H9 (cell line): ENCODE results near the gene ARMC2. TPM values are rescaled to one million over a fixed set of nuclear protein-coding genes. Genes with fewer than 3 reads are reported as not detected.

Experiments
- DNase-seq: peaks from one replicate; pipeline ENCODE4 v3.0.0-alpha.2; 2017
- H2AFZ ChIP-seq: one replicate; pipeline ENCODE4 v1.6.1; 2013; ENCODE audit warnings: mild to moderate bottlenecking, low read length, control low read depth, moderate library complexity
- H2AK5ac ChIP-seq: 2 replicates; pipeline ENCODE4 v1.6.1; 2013; ENCODE audit warnings: low read length, control low read depth, mixed read lengths; ENCODE audit not compliant: insufficient read length
- H2BK120ac ChIP-seq: one replicate; pipeline ENCODE4 v1.6.1; 2013; ENCODE audit warnings: low read depth, mild to moderate bottlenecking, low read length, control low read depth, inconsistent platforms; ENCODE audit not compliant: poor library complexity, severe bottlenecking
- H2BK12ac ChIP-seq: 2 replicates; pipeline ENCODE4 v1.6.1; 2013; ENCODE audit warnings: low read length, control low read depth, mixed read lengths, low read depth; ENCODE audit not compliant: insufficient read length
- H2BK15ac ChIP-seq: 2 replicates; pipeline ENCODE4 v1.6.1; 2013; ENCODE audit warnings: low read depth, low read length, control low read depth
- H2BK20ac ChIP-seq: one replicate; pipeline ENCODE4 v1.6.1; 2013; ENCODE audit warnings: low read depth, mild to moderate bottlenecking, low read length, control low read depth, inconsistent platforms; ENCODE audit not compliant: poor library complexity, severe bottlenecking
- H2BK5ac ChIP-seq: 2 replicates; pipeline ENCODE4 v1.6.1; 2013; ENCODE audit warnings: low read length, control low read depth, mixed read lengths; ENCODE audit not compliant: insufficient read length
- H3K14ac ChIP-seq: 2 replicates; pipeline ENCODE4 v1.6.1; 2013; ENCODE audit warnings: low read length, control low read depth; ENCODE audit not compliant: insufficient read depth
- H3K18ac ChIP-seq: 2 replicates; pipeline ENCODE4 v1.6.1; 2013; ENCODE audit warnings: low read depth, mild to moderate bottlenecking, mixed read lengths, low read length, control low read depth; ENCODE audit not compliant: insufficient read length
- H3K23ac ChIP-seq: 2 replicates; pipeline ENCODE4 v1.6.1; 2013; ENCODE audit warnings: low read length, control low read depth, mixed read lengths, low read depth; ENCODE audit not compliant: insufficient read length
- H3K23me2 ChIP-seq: 2 replicates; pipeline ENCODE4 v1.6.1; 2013; ENCODE audit warnings: low read depth, mild to moderate bottlenecking, mixed read lengths, low read length, control low read depth; ENCODE audit not compliant: insufficient read length, poor library complexity, severe bottlenecking
- H3K27ac ChIP-seq: 2 replicates; pipeline ENCODE4 v1.5.1; 2013; ENCODE audit warnings: low read length, control low read depth, mixed read lengths, low read depth; ENCODE audit not compliant: insufficient read length
- H3K27me3 ChIP-seq: 2 replicates; pipeline ENCODE4 v1.6.1; 2013; ENCODE audit warnings: low read length, control low read depth, inconsistent platforms; ENCODE audit not compliant: insufficient read depth
- H3K4ac ChIP-seq: 2 replicates; pipeline ENCODE4 v1.6.1; 2013; ENCODE audit warnings: low read depth, mild to moderate bottlenecking, control low read depth, inconsistent platforms, low read length, moderate library complexity
- H3K4me1 ChIP-seq: 2 replicates; pipeline ENCODE4 v1.6.1; 2013; ENCODE audit warnings: low read length, control low read depth, inconsistent platforms; ENCODE audit not compliant: insufficient read depth
- H3K4me2 ChIP-seq: 2 replicates; pipeline ENCODE4 v1.6.1; 2013; ENCODE audit warnings: low read length, control low read depth, mixed read lengths; ENCODE audit not compliant: insufficient read length, insufficient read depth
- H3K56ac ChIP-seq: 2 replicates; pipeline ENCODE4 v1.6.1; 2013; ENCODE audit warnings: low read depth, mild to moderate bottlenecking, mixed read lengths, low read length, control low read depth; ENCODE audit not compliant: insufficient read length
- H3K79me1 ChIP-seq: 2 replicates; pipeline ENCODE4 v1.6.1; 2013; ENCODE audit warnings: low read depth, mild to moderate bottlenecking, moderate library complexity, low read length, control low read depth, inconsistent platforms; ENCODE audit not compliant: insufficient read depth, poor library complexity, severe bottlenecking
- H3K79me2 ChIP-seq: 2 replicates; pipeline ENCODE4 v1.6.1; 2013; ENCODE audit warnings: low read length, control low read depth, inconsistent platforms; ENCODE audit not compliant: insufficient read depth
- H3K9ac ChIP-seq: 2 replicates; pipeline ENCODE4 v1.6.1; 2013; ENCODE audit warnings: low read length, control low read depth, mixed read lengths; ENCODE audit not compliant: insufficient read length; ENCODE audit errors: extremely low read depth
- H3K9me3 ChIP-seq: one replicate; pipeline ENCODE4 v1.6.1; 2013; ENCODE audit warnings: low read depth, low read length, inconsistent platforms; ENCODE audit not compliant: control insufficient read depth
- H3T11ph ChIP-seq: one replicate; pipeline ENCODE4 v1.6.1; 2013; ENCODE audit warnings: mild to moderate bottlenecking, low read length, control low read depth, inconsistent platforms
- H4K20me1 ChIP-seq: one replicate; pipeline ENCODE4 v1.6.1; 2013; ENCODE audit not compliant: control insufficient read depth, insufficient read length, insufficient read depth
- H4K5ac ChIP-seq: 2 replicates; pipeline ENCODE4 v1.6.1; 2013; ENCODE audit warnings: low read depth, mild to moderate bottlenecking, mixed read lengths, low read length, control low read depth; ENCODE audit not compliant: insufficient read length
- H4K8ac ChIP-seq: replicated peaks from 2 replicates; pipeline ENCODE4 v1.6.1; 2013; ENCODE audit warnings: low read length, control low read depth, mixed read lengths, low read depth; ENCODE audit not compliant: insufficient read length
- H4K91ac ChIP-seq: 2 replicates; pipeline ENCODE4 v1.6.1; 2013; ENCODE audit warnings: low read depth, mild to moderate bottlenecking, moderate library complexity, mixed read lengths, low read length, control low read depth; ENCODE audit not compliant: insufficient read length
- H3K27ac Mint-ChIP-seq, 3 experiments: 2 replicates in 2 of 3; 3 replicates in 1 of 3; pipeline ENCODE4 v1.8.0; 2020 to 2021; ENCODE audit warnings: mixed read lengths in 3 of 3, mild to moderate bottlenecking in 1 of 3, moderate library complexity in 1 of 3
- H3K27me3 Mint-ChIP-seq: 2 replicates; pipeline ENCODE4 v1.8.0; 2021; ENCODE audit warnings: low read depth, mild to moderate bottlenecking, moderate library complexity, mixed read lengths
- H3K36me3 Mint-ChIP-seq, 3 experiments: 2 replicates in 2 of 3; 3 replicates in 1 of 3; pipeline ENCODE4 v1.8.0; 2020 to 2021; ENCODE audit warnings: low read depth in 3 of 3, mixed read lengths in 3 of 3; ENCODE audit not compliant: insufficient read depth in 1 of 3
- H3K4me1 Mint-ChIP-seq, 2 experiments: 2 replicates each; pipeline ENCODE4 v1.8.0; 2020; ENCODE audit warnings: mixed read lengths in 2 of 2
- H3K4me3 Mint-ChIP-seq, 2 experiments: 2 replicates in 1 of 2; 3 replicates in 1 of 2; pipeline ENCODE4 v1.8.0; 2020 to 2021; ENCODE audit warnings: mild to moderate bottlenecking in 2 of 2, mixed read lengths in 2 of 2, moderate library complexity in 1 of 2
- H3K9me3 Mint-ChIP-seq, 2 experiments: 2 replicates in 1 of 2; 3 replicates in 1 of 2; pipeline ENCODE4 v1.8.0; 2020; ENCODE audit warnings: mild to moderate bottlenecking in 2 of 2, mixed read lengths in 2 of 2, moderate library complexity in 1 of 2
- CTCF ChIP-seq: fragments of 200-600 bp; sonication (generic); conservative IDR thresholded peaks from 3 replicates; pipeline ENCODE4 v1.8.0; 2021; ENCODE audit warnings: antibody characterized with exemption, mild to moderate bottlenecking
- total RNA-seq: library from RNA; stranded (reverse); gene quantifications from 2 replicates; pipeline ENCODE4 v1.2.1, GENCODE V29; 2021

The ARMC2 gene
- total RNA-seq, 1 experiment from 2014 or later = 2.8 TPM

DNA sequence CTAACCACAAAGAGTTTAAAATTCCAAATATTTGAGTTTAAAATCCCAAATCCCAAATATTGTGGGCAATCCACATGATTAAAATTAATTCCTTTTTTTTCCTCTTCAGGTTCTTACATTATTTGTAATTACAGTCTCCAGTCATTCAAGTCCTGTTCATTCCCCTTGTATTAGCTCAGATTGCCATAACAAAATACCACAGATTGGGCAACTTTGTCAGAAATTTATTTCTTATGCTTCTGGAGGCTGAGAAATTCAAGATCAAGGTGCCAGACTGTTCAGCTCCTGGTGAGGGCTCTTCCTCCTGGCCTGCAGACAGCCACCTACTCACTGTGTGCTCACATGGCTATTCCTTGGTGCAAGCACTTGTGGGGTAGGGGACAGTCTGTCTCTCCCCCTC is 105.5 kb downstream of the ARMC2 start:
- no peak overlapping the region for H2BK120ac ChIP-seq
- no peak overlapping the region for H4K91ac ChIP-seq
- H4K8ac ChIP-seq = no peak overlapping the region
- H3K79me2 ChIP-seq = no peaks in the 10 kb centered on the region
- no peaks in the 10 kb centered on the region for H3K9me3 ChIP-seq
- no peak overlapping the region for H3K4ac ChIP-seq
- no peak overlapping the region for H2AK5ac ChIP-seq
- no peaks in the 10 kb centered on the region for H3K27me3 ChIP-seq
- DNase-seq = no peak
- H3K23ac ChIP-seq = no peak overlapping the region
- H2AFZ ChIP-seq = no peak overlapping the region
- no peak overlapping the region for H3K18ac ChIP-seq
- no peak overlapping the region for H3K14ac ChIP-seq
- no peaks in the 10 kb centered on the region for H3K79me1 ChIP-seq
- no peak overlapping the region for H3K27ac ChIP-seq
- H3K9ac ChIP-seq = no peak overlapping the region
- no peak overlapping the region for H3K4me3 Mint-ChIP-seq
- TF ChIP-seq CTCF = no peak
- no peak overlapping the region for H3T11ph ChIP-seq
- H2BK5ac ChIP-seq = no peak overlapping the region
- H4K5ac ChIP-seq = no peak overlapping the region
- H4K20me1 ChIP-seq = no peaks in the 10 kb centered on the region
- H3K4me1 Mint-ChIP-seq = no peaks in the 10 kb centered on the region
- no peak overlapping the region for H3K4me2 ChIP-seq
- H3K27ac Mint-ChIP-seq = no peak overlapping the region; a peak in 1 of 7 replicates
- H2BK12ac ChIP-seq = no peak overlapping the region
- no peaks in the 10 kb centered on the region; the same call in 1 of the 2 replicates for H3K27me3 Mint-ChIP-seq
- no peak overlapping the region for H2BK20ac ChIP-seq
- H2BK15ac ChIP-seq = no peak overlapping the region
- H3K56ac ChIP-seq = no peak overlapping the region
- no peaks in the 10 kb centered on the region for H3K23me2 ChIP-seq
- H3K36me3 Mint-ChIP-seq = no peaks in the 10 kb centered on the region
- H3K4me1 ChIP-seq = no peaks in the 10 kb centered on the region
- H3K9me3 Mint-ChIP-seq = no peaks in the 10 kb centered on the region
